ENCODE data around the gene TFCP2. TPM values are rescaled to one million over a fixed set of nuclear protein-coding genes. Genes with fewer than 3 reads are reported as not detected.

Gene TFCP2
- total RNA-seq, 2 donors from 2014 or later, result 7.9 to 9.9 TPM

DNA sequence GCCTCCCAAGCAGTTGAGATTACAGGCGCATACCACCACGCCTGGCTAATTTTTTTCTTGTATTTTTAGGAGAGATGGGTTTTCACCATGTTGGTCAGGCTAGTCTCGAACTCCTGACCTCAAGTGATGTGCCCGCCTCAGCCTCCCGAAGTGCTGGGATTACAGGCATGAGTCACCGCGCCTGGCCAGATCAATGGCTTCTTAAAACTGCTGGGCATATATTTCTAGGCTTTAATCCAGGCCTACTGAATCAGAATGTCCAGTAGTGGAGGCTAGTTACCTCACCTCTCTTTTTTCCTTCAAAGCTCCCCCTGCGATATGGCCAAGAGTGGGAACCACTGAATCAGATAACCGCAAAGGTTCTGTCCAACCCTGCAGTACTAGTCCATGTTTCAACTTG is 27.9 kb upstream of the TFCP2 start:
- Histone ChIP-seq H3K4me1 (no peaks in the 10 kb centered on the region), H3K27me3 (no peaks in the 10 kb centered on the region), H3K36me3 (replicated peaks in 1 of 2; ENCODE audit: insufficient read depth in 1 of 2, low read depth in 2 of 2) (no peaks in the 10 kb centered on the region), H3K4me3 (no peak overlapping the region), H3K9me3 (no peaks in the 10 kb centered on the region), H3K27ac (no peak overlapping the region)
- DNase-seq, result no peak
- intact Hi-C loops (cut with DNase I), result no loop called here
- WGBS, 2 donors, result 94 to 98% methylated on average over 8 to 9 of the region's 9 CpGs
- no peak for ATAC-seq
- TF ChIP-seq, protein P1, sequence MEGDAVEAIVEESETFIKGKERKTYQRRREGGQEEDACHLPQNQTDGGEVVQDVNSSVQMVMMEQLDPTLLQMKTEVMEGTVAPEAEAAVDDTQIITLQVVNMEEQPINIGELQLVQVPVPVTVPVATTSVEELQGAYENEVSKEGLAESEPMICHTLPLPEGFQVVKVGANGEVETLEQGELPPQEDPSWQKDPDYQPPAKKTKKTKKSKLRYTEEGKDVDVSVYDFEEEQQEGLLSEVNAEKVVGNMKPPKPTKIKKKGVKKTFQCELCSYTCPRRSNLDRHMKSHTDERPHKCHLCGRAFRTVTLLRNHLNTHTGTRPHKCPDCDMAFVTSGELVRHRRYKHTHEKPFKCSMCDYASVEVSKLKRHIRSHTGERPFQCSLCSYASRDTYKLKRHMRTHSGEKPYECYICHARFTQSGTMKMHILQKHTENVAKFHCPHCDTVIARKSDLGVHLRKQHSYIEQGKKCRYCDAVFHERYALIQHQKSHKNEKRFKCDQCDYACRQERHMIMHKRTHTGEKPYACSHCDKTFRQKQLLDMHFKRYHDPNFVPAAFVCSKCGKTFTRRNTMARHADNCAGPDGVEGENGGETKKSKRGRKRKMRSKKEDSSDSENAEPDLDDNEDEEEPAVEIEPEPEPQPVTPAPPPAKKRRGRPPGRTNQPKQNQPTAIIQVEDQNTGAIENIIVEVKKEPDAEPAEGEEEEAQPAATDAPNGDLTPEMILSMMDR (IDR thresholded peaks at IDR 0.05), result no peak
- TF ChIP-seq POLR2A (IDR thresholded peaks at IDR 0.05), result no peak

GRCh38 chr12:51200156-51200555 is 27.2 kb upstream of the TFCP2 start:
- Histone ChIP-seq H3K4me3 (no peak overlapping the region), H3K9me3 (no peaks in the 10 kb centered on the region), H3K4me1 (no peaks in the 10 kb centered on the region), H3K36me3 (replicated peaks in 1 of 2; ENCODE audit: insufficient read depth in 1 of 2, low read depth in 2 of 2) (no peaks in the 10 kb centered on the region), H3K27me3 (no peaks in the 10 kb centered on the region), H3K27ac (no peak overlapping the region)
- WGBS, 2 donors, result 90 to 92% methylated on average over 7 of the region's 7 CpGs
- DNase-seq, result no peak
- no peak for TF ChIP-seq POLR2A (IDR thresholded peaks at IDR 0.05)
- TF ChIP-seq, protein P1 (IDR thresholded peaks at IDR 0.05), result no peak
- no peak for ATAC-seq
- intact Hi-C loops (cut with DNase I), result no loop called here

DNA sequence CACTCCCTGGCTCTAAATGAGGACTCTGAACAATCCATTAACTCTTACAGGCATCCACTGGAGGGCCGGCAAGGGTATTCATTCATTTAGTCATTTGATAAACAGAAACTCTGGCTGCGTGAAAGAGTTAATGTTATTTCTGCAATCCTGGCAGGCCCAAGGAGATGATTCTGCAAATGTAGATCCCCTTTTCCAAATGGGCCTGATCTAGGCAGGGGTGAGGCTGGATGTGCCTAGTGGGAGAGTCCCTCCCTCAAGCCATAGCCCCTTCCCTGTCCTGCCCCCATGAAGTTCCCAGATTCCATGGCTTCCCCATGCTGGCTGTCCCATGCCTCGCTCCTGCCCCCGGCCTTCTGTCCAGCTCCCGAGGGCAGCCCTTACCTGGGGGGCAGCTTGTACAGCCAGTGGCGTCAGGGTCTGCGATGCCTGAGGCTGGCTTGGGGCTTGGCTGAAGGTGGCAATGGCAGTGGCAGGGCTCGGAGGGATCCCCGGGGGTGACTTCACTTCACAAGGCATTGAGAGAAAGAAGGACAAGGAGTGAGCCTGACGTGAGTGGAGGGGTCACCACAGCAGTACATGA is 26.5 kb upstream of the TFCP2 start:
- Histone ChIP-seq H3K36me3 (replicated peaks in 1 of 2; ENCODE audit: insufficient read depth in 1 of 2, low read depth in 2 of 2) (no peaks in the 10 kb centered on the region), H3K9me3 (no peaks in the 10 kb centered on the region), H3K4me1 (no peaks in the 10 kb centered on the region), H3K27ac (no peak overlapping the region), H3K4me3 (no peak overlapping the region), H3K27me3 (no peaks in the 10 kb centered on the region)
- DNase-seq (no peak), ATAC-seq (no peak)
- intact Hi-C loops (cut with DNase I), result no loop called here
- TF ChIP-seq POLR2A (IDR thresholded peaks at IDR 0.05), result no peak
- 91 to 94% methylated on average over 9 to 10 of the region's 10 CpGs for WGBS, 2 donors

GRCh38 chr12:51198568-51199365 is 25.8 kb upstream of the TFCP2 start:
- ATAC-seq, result no peak
- no peak for DNase-seq
- no peaks in the 10 kb centered on the region for H3K27me3 ChIP-seq
- 70 to 83% methylated on average over 7 to 16 of the region's 16 CpGs for WGBS, 2 donors
- no peak overlapping the region for H3K27ac ChIP-seq
- H3K4me1 ChIP-seq, result no peaks in the 10 kb centered on the region
- intact Hi-C loops (cut with DNase I), result no loop called here
- H3K36me3 ChIP-seq (replicated peaks in 1 of 2; ENCODE audit: insufficient read depth in 1 of 2, low read depth in 2 of 2), result no peaks in the 10 kb centered on the region
- H3K4me3 ChIP-seq, result no peak overlapping the region
- H3K9me3 ChIP-seq, result no peaks in the 10 kb centered on the region
- TF ChIP-seq POLR2A (IDR thresholded peaks at IDR 0.05), result no peak
- TF ChIP-seq, protein P1 (IDR thresholded peaks at IDR 0.05), result no peak

DNA sequence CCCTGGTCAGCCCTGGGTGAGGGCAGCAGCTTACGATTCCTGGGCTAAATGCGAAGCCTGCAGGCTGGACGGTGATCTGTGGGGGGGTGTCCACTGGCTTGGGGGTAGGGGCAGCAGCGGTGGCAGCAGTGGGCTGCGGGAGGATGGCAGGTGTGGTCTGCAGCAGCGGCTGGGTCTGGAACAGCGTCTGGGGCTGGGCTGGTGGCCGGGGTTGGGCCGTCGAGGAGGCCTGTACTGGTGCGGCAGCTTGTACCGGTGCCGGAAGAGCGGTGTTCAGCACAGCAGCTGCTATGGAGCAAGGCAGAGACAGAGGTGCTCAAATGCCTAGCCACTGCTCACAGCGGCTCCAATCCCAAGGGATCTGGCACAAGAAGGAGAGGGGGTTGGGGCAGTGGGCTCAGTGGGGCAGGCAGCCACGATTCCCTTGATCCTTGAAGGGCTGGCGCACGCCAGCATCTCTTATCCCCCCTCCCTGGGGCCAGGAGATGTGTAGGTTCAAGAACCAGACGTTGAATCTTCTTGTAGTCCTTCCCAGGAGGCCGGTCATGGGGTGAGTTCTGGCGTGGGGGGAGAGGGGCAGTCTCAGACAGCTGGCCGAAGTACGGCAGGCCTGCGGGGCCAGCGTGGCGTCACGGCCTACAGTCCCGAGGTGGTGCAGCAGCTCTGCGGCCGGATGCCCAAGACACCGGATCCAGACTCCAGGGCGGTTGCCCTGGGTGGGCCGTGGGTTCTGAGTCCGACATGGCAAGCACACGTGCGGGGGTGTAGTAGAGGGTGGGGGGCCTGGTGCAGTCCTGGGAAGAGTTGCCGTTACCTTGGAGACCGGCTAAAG is 25.0 kb upstream of the TFCP2 start:
- Histone ChIP-seq H3K4me1 (no peaks in the 10 kb centered on the region), H3K9me3 (no peaks in the 10 kb centered on the region), H3K27ac (no peak overlapping the region), H3K27me3 (no peaks in the 10 kb centered on the region), H3K36me3 (replicated peaks in 1 of 2; ENCODE audit: insufficient read depth in 1 of 2, low read depth in 2 of 2) (no peaks in the 10 kb centered on the region), H3K4me3 (no peak overlapping the region)
- intact Hi-C loops (cut with DNase I), result no loop called here
- no peak for TF ChIP-seq POLR2A (IDR thresholded peaks at IDR 0.05)
- TF ChIP-seq, protein P1 (IDR thresholded peaks at IDR 0.05), result no peak
- DNase-seq (no peak), ATAC-seq (no peak)
- 67 to 93% methylated on average over 4 to 31 of the region's 38 CpGs for WGBS, 2 donors
